Panc1 (cell line): ENCODE data around the gene CHPT1.

Experiments
- CTCF ChIP-seq: fragments of 450-650 bp; IDR thresholded peaks from 2 replicates; pipeline ENCODE4 v1.5.1; 2017; ENCODE audit warnings: mild to moderate bottlenecking
- POLR2AphosphoS5 ChIP-seq: IDR thresholded peaks from 2 replicates; pipeline ENCODE4 v1.6.1; 2012; ENCODE audit warnings: mild to moderate bottlenecking, low read depth, low read length, moderate library complexity
- REST ChIP-seq, 2 experiments: IDR thresholded peaks; 2 replicates each; pipeline ENCODE4 v1.6.1; 2011 to 2012; ENCODE audit warnings: low read depth in 2 of 2, control low read depth in 1 of 2, low read length in 1 of 2, mild to moderate bottlenecking in 1 of 2, moderate library complexity in 1 of 2; ENCODE audit not compliant: insufficient read depth in 1 of 2
- SIN3A ChIP-seq: IDR thresholded peaks from 2 replicates; pipeline ENCODE4 v1.6.1; 2012; ENCODE audit warnings: low read depth, mild to moderate bottlenecking, low read length, moderate library complexity, borderline replicate concordance; ENCODE audit not compliant: insufficient read depth

- TF ChIP-seq CTCF, result no peak
- no peak for TF ChIP-seq POLR2AphosphoS5
- no peak for TF ChIP-seq REST (IDR thresholded peaks at IDR 0.05; ENCODE audit: insufficient read depth in 1 of 2, low read depth in 2 of 2, low read length in 1 of 2)
- TF ChIP-seq SIN3A, result no peak
Measured at GRCh38 chr12:101720118-101720517, 22.7 kb downstream of the CHPT1 start.
